Measurements from ENCODE around the gene BATF3.
A peak's percentile ranks its signal among the peaks of the same experiment; 100 is the strongest.

BATF3 gene

GRCh38 chr1:212703991-212704564 is 4.4 kb upstream of the BATF3 start:
- DNase-seq: no peak

GRCh38 chr1:212702672-212703071 is 3.0 kb upstream of the BATF3 start:
- DNase-seq: no peak

- DNase-seq: no peak
These were observed 2.3 kb upstream of the BATF3 start for GRCh38 chr1:212701910-212702309.

- DNase-seq: peak in 29 of 51 donors; percentile 4 to 65 (median 26)
These were observed 1.5 kb upstream of the BATF3 start for GRCh38 chr1:212700892-212701819.

GRCh38 chr1:212700223-212700891 is 717 bp upstream of the BATF3 start:
- DNase-seq: peak in 14 of 51 donors; percentile 8 to 56 (median 28)

DNA sequence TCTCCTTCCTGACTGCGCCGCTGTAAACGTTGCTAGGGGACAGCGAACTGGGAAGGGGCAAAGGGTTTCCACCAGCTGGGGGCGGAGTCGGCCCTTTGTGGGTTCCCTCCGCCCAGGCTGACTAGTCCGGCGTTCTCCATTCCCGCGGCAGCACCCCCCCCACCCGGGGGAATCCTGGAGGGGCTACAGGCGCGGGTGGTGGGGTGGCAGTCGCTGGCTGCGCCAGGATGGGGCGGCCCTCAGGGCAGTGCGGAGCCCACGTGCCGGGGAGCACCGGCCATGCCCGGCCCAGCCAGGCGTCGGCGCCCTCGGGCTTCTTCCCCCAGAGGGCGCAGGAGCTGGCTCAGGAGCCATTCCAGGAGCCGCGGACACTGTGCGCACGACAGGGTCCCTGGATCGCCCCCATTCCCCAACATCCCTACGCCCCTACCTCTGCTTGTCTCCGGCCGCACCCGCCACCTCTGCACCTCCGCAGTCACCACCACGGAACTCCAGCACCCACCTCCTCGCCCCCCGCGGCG is 476 bp downstream of the BATF3 start:
- DNase-seq: peak in 9 of 51 donors; percentile 8 to 46 (median 23)

- no peak for DNase-seq
These were observed 1.1 kb downstream of the BATF3 start for GRCh38 chr1:212698467-212699103.

DNA sequence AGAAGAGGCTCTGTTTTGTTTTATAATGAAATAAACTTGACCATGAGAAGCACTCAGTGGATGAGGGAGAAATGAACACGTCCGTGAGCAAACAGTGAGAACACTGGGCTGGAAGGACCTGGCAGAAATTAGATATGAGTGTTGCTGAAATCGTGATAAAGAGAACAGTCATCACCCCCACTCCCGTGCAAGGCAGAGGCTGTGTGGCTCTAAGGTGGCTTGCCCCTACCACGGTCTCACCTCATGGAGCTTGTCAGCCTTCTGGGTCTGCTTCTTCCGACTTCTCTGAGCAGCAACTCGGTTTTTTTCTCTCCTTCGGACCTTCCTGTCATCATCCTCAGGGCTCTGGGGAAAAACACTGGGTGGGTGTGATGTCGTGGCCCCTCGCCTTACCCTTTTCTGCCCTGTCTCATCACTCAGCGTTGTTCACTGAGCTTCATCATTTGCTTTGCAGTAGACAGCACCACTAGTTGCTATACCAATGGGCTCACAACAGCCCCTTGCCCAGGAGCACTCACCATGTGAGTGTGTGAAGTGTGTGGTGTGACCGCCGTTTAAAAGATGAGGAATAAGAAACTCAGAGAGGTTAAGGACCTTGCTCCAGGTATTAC is 2.8 kb downstream of the BATF3 start:
- DNase-seq: no peak

GRCh38 chr1:212692774-212693644 is 6.6 kb downstream of the BATF3 start:
- DNase-seq: no peak

DNA sequence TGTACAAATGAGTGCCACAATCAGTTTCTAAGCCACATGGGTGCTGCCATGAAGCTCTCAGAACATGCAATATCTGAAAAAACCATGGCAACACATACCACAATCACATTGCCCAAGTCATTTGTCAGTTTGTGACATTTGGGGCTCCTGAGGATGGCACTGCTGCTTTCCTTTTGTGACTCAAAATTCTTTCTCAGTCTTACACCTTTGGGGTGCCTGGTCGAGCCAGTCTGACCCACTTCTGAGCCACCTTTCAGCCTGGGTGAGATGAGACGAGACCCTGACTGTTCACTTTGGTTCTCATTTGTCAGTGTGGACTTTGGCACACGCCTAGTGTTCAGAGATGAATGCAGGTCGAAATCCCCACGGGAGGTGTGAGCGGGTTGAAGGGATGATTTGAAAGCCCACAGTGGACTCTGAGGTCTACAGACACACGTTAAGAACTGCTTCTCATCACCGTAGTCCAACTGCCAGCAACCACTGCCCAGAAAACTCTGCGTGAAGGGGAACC is 8.0 kb downstream of the BATF3 start:
- DNase-seq: no peak

DNA sequence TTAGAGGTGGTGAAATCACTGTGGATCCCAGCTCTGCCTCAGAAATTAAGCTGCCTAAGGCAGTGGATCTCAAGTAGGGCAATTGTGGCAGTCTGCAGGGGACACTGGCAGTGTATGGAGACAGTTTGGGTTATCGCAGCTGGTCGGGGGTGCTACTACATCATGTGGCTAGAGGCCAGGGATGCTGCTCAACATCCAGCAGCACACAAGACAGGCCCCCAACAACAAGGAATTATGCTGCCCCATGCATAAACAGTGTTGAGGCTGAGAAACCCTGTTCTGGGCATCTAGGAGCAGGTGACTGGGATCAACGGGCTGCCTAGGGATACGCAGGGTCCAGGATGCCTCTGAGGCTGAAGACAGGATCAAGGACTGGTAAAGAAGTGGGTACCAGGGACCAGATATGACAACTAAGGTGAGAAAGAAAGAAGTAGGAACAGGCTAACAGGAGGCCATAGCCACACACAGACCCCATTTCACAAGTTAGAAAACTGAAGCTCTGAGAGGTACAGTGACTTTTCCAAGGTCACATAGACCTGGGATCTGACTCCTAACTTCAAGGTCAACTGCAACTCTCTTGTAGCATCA is 8.7 kb downstream of the BATF3 start:
- DNase-seq: no peak

GRCh38 chr1:212689758-212690529 is 9.7 kb downstream of the BATF3 start:
- DNase-seq: no peak

GRCh38 chr1:212689196-212689725 is 10.4 kb downstream of the BATF3 start:
- no peak for DNase-seq

DNA sequence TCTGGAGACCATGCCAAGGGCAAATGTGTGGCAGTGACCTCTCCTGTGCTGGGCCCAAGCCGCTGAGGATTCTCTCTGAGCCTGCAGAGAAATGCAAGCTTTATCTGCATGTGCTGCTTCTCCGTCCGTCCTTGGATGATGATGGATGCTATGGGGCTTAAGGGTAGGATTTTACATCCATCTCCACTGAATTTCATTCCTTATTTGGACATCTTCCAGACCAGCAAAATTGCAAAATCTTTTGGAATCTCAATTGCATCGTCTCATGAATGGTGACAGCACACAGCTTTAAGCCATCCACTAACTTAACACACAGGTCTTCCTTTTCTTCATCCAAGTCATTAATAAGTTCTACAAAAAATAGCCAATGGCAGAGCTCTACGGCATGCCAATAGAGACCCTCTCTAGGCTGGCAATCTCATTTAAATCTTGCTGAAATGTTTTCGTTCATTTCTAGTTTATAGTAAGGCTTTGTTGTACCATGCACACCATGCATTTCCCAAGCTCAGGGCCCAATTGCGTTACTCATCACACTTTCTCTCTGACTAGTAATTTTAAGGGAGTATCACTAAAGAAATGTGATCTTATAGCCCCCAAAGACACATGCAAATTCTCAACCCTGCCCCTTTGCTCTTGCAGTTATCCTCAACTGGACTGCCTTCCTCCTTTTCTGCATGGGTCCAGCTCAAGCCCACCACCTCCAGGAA is 11.1 kb downstream of the BATF3 start:
- no peak for DNase-seq

GRCh38 chr1:212687811-212688210 is 11.8 kb downstream of the BATF3 start:
- no peak for DNase-seq

GRCh38 chr1:212686591-212686990 is 13.0 kb downstream of the BATF3 start:
- no peak for DNase-seq

DNA sequence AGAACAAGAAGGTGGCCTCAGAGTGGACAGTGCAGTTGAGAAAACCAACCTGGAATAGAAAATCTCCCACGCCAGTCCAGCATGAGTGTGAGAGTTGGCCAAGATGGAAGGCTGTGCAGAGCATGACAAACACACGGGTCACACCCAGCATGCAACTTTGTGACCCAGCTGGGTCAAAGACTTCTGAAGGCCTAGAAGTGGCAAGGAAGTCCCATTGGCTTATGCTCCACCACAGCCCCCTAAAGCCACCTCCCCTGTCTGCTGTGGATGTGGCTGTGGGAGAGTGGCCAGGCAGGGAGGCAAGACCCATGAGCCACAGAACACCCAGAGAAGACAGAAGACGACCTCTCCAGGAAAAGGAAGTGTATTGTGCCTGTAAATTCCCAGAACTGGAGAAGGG is 13.6 kb downstream of the BATF3 start:
- no peak for DNase-seq

- DNase-seq: no peak
These were observed 14.2 kb downstream of the BATF3 start for GRCh38 chr1:212685429-212685828.
